Nephron progenitor cell (in vitro differentiated cells): ENCODE data around the gene RDX.
"Not testable (repeated sequence)": the region's sequence is repeated elsewhere in the genome, so short reads cannot be mapped to it uniquely, and the experiment has no call there.

Experiments
- DNase-seq: peaks from one replicate; pipeline ENCODE4 v3.0.0; 2021
- H3K27ac Mint-ChIP-seq: 2 replicates; pipeline ENCODE4 v1.8.0; 2021; ENCODE audit warnings: mild to moderate bottlenecking, moderate library complexity, mixed read lengths
- H3K27me3 Mint-ChIP-seq: 2 replicates; pipeline ENCODE4 v1.8.0; 2021; ENCODE audit warnings: mild to moderate bottlenecking, low read depth, mixed read lengths; ENCODE audit not compliant: poor library complexity
- H3K36me3 Mint-ChIP-seq: 2 replicates; pipeline ENCODE4 v1.8.0; 2021; ENCODE audit warnings: low read depth, mixed read lengths
- H3K4me1 Mint-ChIP-seq: 2 replicates; pipeline ENCODE4 v1.8.0; 2021; ENCODE audit warnings: mixed read lengths
- H3K4me3 Mint-ChIP-seq: 2 replicates; pipeline ENCODE4 v1.8.0; 2021; ENCODE audit warnings: mild to moderate bottlenecking, moderate library complexity, mixed read lengths
- H3K9me3 Mint-ChIP-seq: 2 replicates; pipeline ENCODE4 v1.8.0; 2021; ENCODE audit warnings: mild to moderate bottlenecking, moderate library complexity, mixed read lengths
- TF ChIP-seq, protein P1 (sequence below): fragments of 200-600 bp; sonication (generic); IDR thresholded peaks from 2 replicates; pipeline ENCODE4 v1.5.0; 2021; ENCODE audit warnings: antibody characterized with exemption

Gene RDX

GRCh38 chr11:110199184-110199981 is 97.0 kb downstream of the RDX start:
- DNase-seq: no peak
- Mint-ChIP-seq H3K27me3 (no peaks in the 10 kb centered on the region), H3K27ac (no peak overlapping the region), H3K36me3 (no peaks in the 10 kb centered on the region), H3K4me1 (peaks cover 18% of the 10 kb centered on the region), H3K9me3 (no peaks in the 10 kb centered on the region), H3K4me3 (no peak overlapping the region)
- TF ChIP-seq, protein P1, sequence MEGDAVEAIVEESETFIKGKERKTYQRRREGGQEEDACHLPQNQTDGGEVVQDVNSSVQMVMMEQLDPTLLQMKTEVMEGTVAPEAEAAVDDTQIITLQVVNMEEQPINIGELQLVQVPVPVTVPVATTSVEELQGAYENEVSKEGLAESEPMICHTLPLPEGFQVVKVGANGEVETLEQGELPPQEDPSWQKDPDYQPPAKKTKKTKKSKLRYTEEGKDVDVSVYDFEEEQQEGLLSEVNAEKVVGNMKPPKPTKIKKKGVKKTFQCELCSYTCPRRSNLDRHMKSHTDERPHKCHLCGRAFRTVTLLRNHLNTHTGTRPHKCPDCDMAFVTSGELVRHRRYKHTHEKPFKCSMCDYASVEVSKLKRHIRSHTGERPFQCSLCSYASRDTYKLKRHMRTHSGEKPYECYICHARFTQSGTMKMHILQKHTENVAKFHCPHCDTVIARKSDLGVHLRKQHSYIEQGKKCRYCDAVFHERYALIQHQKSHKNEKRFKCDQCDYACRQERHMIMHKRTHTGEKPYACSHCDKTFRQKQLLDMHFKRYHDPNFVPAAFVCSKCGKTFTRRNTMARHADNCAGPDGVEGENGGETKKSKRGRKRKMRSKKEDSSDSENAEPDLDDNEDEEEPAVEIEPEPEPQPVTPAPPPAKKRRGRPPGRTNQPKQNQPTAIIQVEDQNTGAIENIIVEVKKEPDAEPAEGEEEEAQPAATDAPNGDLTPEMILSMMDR: no peak

- DNase-seq: no peak
- no peak overlapping the region for H3K4me3 Mint-ChIP-seq
- peaks cover 12% of the 10 kb centered on the region for H3K4me1 Mint-ChIP-seq
- no peaks in the 10 kb centered on the region for H3K9me3 Mint-ChIP-seq
- no peak overlapping the region for H3K27ac Mint-ChIP-seq
- H3K27me3 Mint-ChIP-seq: no peaks in the 10 kb centered on the region
- TF ChIP-seq, protein P1: no peak
- no peaks in the 10 kb centered on the region for H3K36me3 Mint-ChIP-seq
Observed at GRCh38 chr11:110198031-110198729, 98.2 kb downstream of the RDX start.

GRCh38 chr11:110196884-110197420 is 99.5 kb downstream of the RDX start:
- Mint-ChIP-seq H3K27ac (no peak overlapping the region), H3K27me3 (no peaks in the 10 kb centered on the region), H3K4me3 (no peak overlapping the region), H3K9me3 (peaks cover 7% of the 10 kb centered on the region), H3K4me1 (peaks cover 12% of the 10 kb centered on the region), H3K36me3 (no peaks in the 10 kb centered on the region)
- TF ChIP-seq, protein P1: no peak
- DNase-seq: no peak

- H3K4me3 Mint-ChIP-seq: no peak overlapping the region
- DNase-seq: no peak
- H3K4me1 Mint-ChIP-seq: peaks cover 9% of the 10 kb centered on the region
- TF ChIP-seq, protein P1: no peak
- peaks cover 4% of the 10 kb centered on the region for H3K27me3 Mint-ChIP-seq
- no peak overlapping the region for H3K27ac Mint-ChIP-seq
- no peaks in the 10 kb centered on the region for H3K36me3 Mint-ChIP-seq
- H3K9me3 Mint-ChIP-seq: peaks cover 9% of the 10 kb centered on the region
Observed at GRCh38 chr11:110196241-110196754, 100.1 kb downstream of the RDX start.

DNA sequence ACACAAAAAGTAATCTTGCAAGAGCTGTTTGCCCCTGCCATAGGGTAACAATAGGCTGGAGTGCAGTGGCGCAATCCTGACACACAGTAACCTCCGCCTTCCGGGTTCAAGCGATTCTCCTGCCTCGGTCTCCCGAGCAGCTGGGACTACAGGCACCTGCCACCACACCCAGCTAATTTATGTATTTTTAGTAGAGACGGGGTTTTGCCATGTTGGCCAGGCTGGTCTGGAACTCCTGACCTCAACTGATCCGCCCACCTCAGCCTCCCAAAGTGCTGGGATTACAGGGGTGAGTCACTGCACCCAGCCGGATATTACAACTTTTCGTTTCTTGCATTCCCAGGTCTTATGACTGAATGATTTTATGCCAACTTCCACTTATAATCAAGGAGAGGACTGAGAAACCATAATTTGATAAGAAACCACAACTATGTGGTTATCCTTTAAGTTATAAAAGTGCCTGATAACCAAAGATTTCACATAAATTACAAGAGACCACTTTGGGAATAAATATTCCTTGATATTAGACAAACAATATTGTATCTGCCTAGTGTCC is 102.1 kb downstream of the RDX start:
- H3K4me3 Mint-ChIP-seq, H3K4me1 Mint-ChIP-seq, DNase-seq, H3K27me3 Mint-ChIP-seq, H3K27ac Mint-ChIP-seq, H3K36me3 Mint-ChIP-seq: not testable (repeated sequence)
- peaks cover 14% of the 10 kb centered on the region for H3K9me3 Mint-ChIP-seq

- not testable (repeated sequence) for H3K27ac Mint-ChIP-seq, DNase-seq, H3K36me3 Mint-ChIP-seq, H3K4me3 Mint-ChIP-seq, H3K27me3 Mint-ChIP-seq, H3K4me1 Mint-ChIP-seq
- peaks cover 14% of the 10 kb centered on the region for H3K9me3 Mint-ChIP-seq
Observed at GRCh38 chr11:110192604-110193282, 103.7 kb downstream of the RDX start.
